Activated naive CD4-positive, alpha-beta T cell (primary cell): Measurements from ENCODE around the gene ABRACL.

ENCODE experiments used
- DNase-seq, 4 experiments: peaks; one replicate each; lab custom pipeline; 2025; lab: John Stamatoyannopoulos, UW

ABRACL gene

DNA sequence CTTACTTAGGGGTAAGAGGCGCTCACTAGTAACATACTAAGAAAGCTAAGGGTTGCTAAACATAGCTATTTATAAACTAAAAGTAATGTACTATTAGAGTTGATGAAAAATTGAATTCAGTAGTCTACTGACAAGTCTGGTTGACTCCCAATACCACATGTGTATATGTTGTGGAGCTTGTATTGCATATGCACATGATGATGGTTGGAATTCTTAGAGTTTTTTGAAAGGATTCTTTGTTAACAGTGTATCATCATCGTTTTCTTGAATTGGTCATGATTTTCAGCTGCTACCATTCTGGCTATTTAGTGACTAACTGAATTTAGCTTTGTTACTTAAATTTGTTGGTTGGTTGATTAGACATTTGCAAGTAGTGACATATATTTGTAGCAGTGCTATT, 27.2 kb downstream of the ABRACL start:
- no peak for DNase-seq

- no peak for DNase-seq
Measured at GRCh38 chr6:139058029-139058428, 29.5 kb downstream of the ABRACL start.

GRCh38 chr6:139060332-139060731, 31.8 kb downstream of the ABRACL start:
- DNase-seq: no peak

DNA sequence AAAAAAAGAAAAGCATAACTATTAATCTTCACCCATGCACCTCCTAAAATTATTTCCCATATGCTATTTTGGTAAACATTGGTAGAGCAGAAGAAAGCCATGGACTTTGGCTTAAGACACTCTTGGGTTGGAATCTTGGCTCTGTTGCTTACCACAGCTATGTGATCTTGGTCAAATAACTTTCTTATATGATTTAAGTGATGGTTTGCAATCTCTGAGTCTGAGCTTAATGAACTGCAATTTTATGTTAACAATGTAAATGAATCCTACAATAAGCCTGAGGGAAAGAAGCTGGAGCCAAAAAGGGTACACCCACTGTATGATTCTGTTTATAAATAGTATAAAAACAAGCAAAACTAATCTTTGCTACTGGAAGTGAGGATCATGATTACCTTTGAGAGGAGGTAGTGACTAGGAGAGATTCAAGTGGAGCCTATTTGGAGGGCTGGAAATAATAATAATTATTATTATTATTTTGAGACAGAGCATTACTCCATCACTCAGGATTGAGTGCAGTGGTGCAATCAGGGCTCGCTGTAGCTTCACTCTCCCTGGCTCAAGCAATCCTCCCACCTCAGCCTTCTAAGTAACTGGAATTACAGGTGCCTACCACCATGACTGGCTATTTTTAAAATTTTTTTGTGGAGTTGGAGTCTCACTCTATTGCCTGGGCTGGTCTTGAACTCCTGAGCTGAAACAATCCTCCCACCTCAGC, 34.5 kb downstream of the ABRACL start:
- no peak for DNase-seq

GRCh38 chr6:139064981-139065665, 36.6 kb downstream of the ABRACL start:
- DNase-seq: no peak

DNA sequence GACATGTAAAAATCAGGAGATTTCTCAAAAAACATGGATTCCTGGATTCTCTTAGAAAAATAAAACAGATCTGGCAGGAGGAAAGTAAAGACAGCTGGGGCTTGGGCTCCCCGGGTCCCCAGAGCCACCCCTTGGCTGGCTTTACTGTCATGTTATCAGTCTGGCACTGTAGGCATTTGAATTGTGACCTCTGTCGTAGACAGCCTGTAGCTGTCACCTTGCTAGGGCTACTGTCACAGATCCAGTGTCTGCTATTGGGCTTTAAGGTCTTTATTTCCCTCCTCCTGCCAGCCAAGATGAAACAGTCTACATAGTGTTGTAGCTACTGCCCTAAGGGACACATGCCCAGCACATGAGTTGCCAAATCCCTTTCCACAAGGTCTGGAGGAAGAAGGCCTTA, 37.5 kb downstream of the ABRACL start:
- no peak for DNase-seq

DNA sequence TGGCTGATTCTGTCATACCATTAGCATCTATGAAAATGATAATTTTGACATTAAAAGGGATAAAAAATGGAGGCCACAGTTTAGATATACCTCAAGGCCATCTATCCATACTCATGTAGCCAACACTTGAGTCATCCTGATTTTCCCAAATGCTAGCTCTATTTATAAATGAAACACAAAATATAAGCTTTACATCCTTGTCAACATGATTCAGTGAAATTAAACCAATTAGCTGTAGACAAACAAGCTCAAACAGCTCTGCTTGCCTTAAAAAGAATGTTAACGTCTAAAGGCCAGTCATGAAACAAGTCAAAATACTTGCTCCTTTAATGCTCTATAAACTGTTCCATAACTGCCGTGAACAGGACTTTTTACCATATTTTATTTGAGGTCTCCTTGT, 40.3 kb downstream of the ABRACL start:
- no peak for DNase-seq

DNA sequence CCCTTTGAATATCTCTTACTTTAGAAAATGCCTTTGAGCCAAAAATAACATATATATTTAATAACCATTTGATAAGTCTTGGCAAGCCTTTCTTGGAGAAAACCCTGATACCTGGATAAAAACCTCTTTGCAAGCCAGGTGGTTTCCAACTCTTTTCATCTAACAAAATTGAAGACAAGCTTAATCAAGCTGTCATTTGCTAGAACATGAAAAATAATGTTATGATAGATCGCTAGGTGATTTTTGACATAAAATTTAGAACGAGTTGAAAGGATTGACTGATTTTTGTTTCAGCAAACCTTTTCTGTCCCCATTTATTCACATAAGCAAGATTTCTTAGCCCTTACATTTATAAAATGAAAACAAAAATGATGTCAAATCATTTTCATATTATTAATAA, 44.6 kb downstream of the ABRACL start:
- no peak for DNase-seq

- DNase-seq: no peak
Measured at GRCh38 chr6:139079018-139079417, 50.5 kb downstream of the ABRACL start.

DNA sequence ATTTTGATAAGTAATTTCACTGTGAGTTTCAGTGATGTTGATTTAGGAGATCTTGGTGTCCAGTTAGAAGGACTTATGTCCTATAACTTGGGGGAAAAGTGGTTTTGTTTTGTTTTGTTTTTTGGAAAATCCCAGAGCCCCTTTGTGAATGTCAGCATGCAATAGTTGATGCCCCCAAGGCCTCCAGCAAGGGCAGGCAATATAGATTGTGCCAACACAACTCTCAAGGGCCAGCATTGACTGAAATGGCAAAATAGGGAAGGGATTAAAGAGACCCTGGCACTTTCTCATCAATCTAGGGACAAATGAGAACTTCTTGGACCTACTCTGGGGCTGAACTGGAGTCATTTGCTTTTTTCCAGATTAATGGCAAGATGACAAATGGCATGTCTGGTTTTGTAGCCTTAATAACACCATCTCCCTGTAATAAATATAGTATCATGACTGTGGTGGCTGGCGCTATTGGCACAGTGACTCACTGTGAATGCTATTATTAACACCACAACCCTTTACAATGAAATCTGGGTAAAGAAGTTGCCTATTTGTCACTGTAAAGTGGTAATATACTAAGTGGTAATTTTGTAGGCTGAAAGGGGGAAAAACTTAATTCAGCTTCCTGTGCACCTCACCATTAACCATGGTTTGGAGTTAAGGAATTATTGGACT, 51.8 kb downstream of the ABRACL start:
- DNase-seq: no peak

DNA sequence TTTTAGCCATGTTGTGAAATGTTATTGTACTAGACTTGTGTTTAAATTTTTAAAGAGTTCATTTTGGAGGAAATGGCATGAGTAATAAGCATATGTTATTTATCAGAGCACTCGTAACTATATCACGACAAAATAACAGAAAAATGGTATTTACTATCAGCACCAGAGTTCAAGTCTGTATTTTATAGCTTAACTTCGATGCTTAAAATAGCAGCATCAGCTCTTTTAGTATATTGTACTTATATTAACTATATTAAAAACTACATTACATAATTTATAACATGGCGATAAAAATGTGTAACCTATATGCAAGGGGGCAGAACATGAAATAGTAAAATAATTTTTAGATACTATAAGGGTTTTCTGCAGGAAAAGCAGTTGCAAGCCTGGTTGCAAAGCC, 52.9 kb downstream of the ABRACL start:
- no peak for DNase-seq

- DNase-seq: no peak
Measured at GRCh38 chr6:139082370-139082769, 53.8 kb downstream of the ABRACL start.

- DNase-seq: no peak
Measured at GRCh38 chr6:139091826-139092225, 63.3 kb downstream of the ABRACL start.
